MG63 (cell line): ENCODE results near the gene SLC35B2. TPM values are rescaled to one million over a fixed set of nuclear protein-coding genes. Genes with fewer than 3 reads are reported as not detected.

Experiments
- DNase-seq: peaks from one replicate; pipeline ENCODE4 v3.0.0-alpha.2; 2020
- H3K27me3 ChIP-seq: fragments of 250-450 bp; sonication (Bioruptor Pico); 2 replicates; pipeline ENCODE4 v1.5.1; 2020; ENCODE audit warnings: mild to moderate bottlenecking, moderate library complexity
- H3K36me3 ChIP-seq: fragments of 250-450 bp; sonication (Bioruptor Pico); 2 replicates; pipeline ENCODE4 v1.5.1; 2020; ENCODE audit warnings: mild to moderate bottlenecking, moderate library complexity
- H3K4me3 ChIP-seq: fragments of 250-450 bp; sonication (Bioruptor Pico); 2 replicates; pipeline ENCODE4 v1.5.1; 2020; ENCODE audit warnings: mild to moderate bottlenecking, moderate library complexity
- H3K9me3 ChIP-seq: fragments of 250-450 bp; sonication (Bioruptor Pico); 2 replicates; pipeline ENCODE4 v1.5.1; 2020; ENCODE audit warnings: mild to moderate bottlenecking, moderate library complexity
- total RNA-seq: library from RNA; depleted of rRNA; stranded (reverse); fragments of >200 nt; shearing (Covaris generic); gene quantifications from 2 replicates; pipeline ENCODE4 v1.2.3, GENCODE V29; 2014; ENCODE audit warnings: low replicate concordance

SLC35B2 gene
- total RNA-seq, 1 experiment from 2014 or later, result 631 TPM

GRCh38 chr6:44250718-44251123 lies 6.6 kb downstream of the SLC35B2 start:
- Histone ChIP-seq H3K9me3 (no peaks in the 10 kb centered on the region), H3K27me3 (no peaks in the 10 kb centered on the region), H3K4me3 (peak overlapping the region; percentile 3), H3K36me3 (peaks cover 88% of the 10 kb centered on the region)
- no peak for DNase-seq

GRCh38 chr6:44250067-44250717 lies 7.1 kb downstream of the SLC35B2 start:
- peak overlapping the region; percentile 100 for H3K4me3 ChIP-seq
- DNase-seq, result no peak
- H3K36me3 ChIP-seq, result peaks cover 83% of the 10 kb centered on the region
- no peaks in the 10 kb centered on the region for H3K27me3 ChIP-seq
- no peaks in the 10 kb centered on the region for H3K9me3 ChIP-seq

- no peaks in the 10 kb centered on the region for H3K27me3 ChIP-seq
- H3K36me3 ChIP-seq, result peaks cover 73% of the 10 kb centered on the region
- no peaks in the 10 kb centered on the region for H3K9me3 ChIP-seq
- H3K4me3 ChIP-seq, result peak overlapping the region; percentile 100
- DNase-seq, result no peak
These were observed 8.1 kb downstream of the SLC35B2 start for GRCh38 chr6:44249082-44249748.

- peaks cover 67% of the 10 kb centered on the region for H3K36me3 ChIP-seq
- no peak for DNase-seq
- H3K4me3 ChIP-seq, result peak overlapping the region; percentile 100
- H3K9me3 ChIP-seq, result no peaks in the 10 kb centered on the region
- no peaks in the 10 kb centered on the region for H3K27me3 ChIP-seq
These were observed 8.7 kb downstream of the SLC35B2 start for GRCh38 chr6:44248579-44248978.

- H3K4me3 ChIP-seq, result peak overlapping the region; percentile 100
- H3K9me3 ChIP-seq, result no peaks in the 10 kb centered on the region
- no peaks in the 10 kb centered on the region for H3K27me3 ChIP-seq
- peak; percentile 96 for DNase-seq
- peaks cover 57% of the 10 kb centered on the region for H3K36me3 ChIP-seq
These were observed 9.7 kb downstream of the SLC35B2 start for GRCh38 chr6:44247338-44248302.

- Histone ChIP-seq H3K27me3 (no peaks in the 10 kb centered on the region), H3K36me3 (peaks cover 49% of the 10 kb centered on the region), H3K4me3 (peak within 1 kb of the TSS; percentile 100), H3K9me3 (no peaks in the 10 kb centered on the region)
- DNase-seq, result peak; percentile 100
These were observed 10.5 kb downstream of the SLC35B2 start, which contains the start of gene HSP90AB1 for GRCh38 chr6:44246663-44247337. Gene HSP90AB1 (plus strand): TSS chr6:44247101. CDS start chr6:44248630, 1,529 bp downstream.

GRCh38 chr6:44245912-44246662 lies 11.2 kb downstream of the SLC35B2 start:
- Histone ChIP-seq H3K9me3 (no peaks in the 10 kb centered on the region), H3K27me3 (no peaks in the 10 kb centered on the region), H3K36me3 (peaks cover 42% of the 10 kb centered on the region), H3K4me3 (peak overlapping the region; percentile 100)
- DNase-seq, result peak; percentile 100

- peaks cover 35% of the 10 kb centered on the region for H3K36me3 ChIP-seq
- no peaks in the 10 kb centered on the region for H3K27me3 ChIP-seq
- DNase-seq, result no peak
- peak overlapping the region; percentile 100 for H3K4me3 ChIP-seq
- no peaks in the 10 kb centered on the region for H3K9me3 ChIP-seq
These were observed 11.9 kb downstream of the SLC35B2 start for GRCh38 chr6:44245391-44245911.

GRCh38 chr6:44243345-44243744 lies 14.0 kb downstream of the SLC35B2 start:
- DNase-seq, result no peak

GRCh38 chr6:44238687-44239350 lies 18.5 kb downstream of the SLC35B2 start:
- H3K9me3 ChIP-seq, result no peaks in the 10 kb centered on the region
- no peaks in the 10 kb centered on the region for H3K27me3 ChIP-seq
- no peak overlapping the region for H3K4me3 ChIP-seq
- peaks cover 19% of the 10 kb centered on the region for H3K36me3 ChIP-seq
- no peak for DNase-seq

More at GRCh38 chr6:44243345-44243744, 14.0 kb downstream of the SLC35B2 start:
- H3K4me3 ChIP-seq, result no peak overlapping the region
- H3K36me3 ChIP-seq, result peaks cover 14% of the 10 kb centered on the region
- no peaks in the 10 kb centered on the region for H3K9me3 ChIP-seq
- H3K27me3 ChIP-seq, result no peaks in the 10 kb centered on the region

GRCh38 chr6:44237813-44238433 lies 19.4 kb downstream of the SLC35B2 start:
- peak; percentile 97 for DNase-seq
- no peaks in the 10 kb centered on the region for H3K9me3 ChIP-seq
- H3K27me3 ChIP-seq, result no peaks in the 10 kb centered on the region
- H3K36me3 ChIP-seq, result peaks cover 28% of the 10 kb centered on the region
- H3K4me3 ChIP-seq, result peak overlapping the region; percentile 47

- Histone ChIP-seq H3K36me3 (peaks cover 35% of the 10 kb centered on the region), H3K9me3 (no peaks in the 10 kb centered on the region), H3K4me3 (peak overlapping the region; percentile 47), H3K27me3 (no peaks in the 10 kb centered on the region)
- peak; percentile 100 for DNase-seq
These were observed 20.1 kb downstream of the SLC35B2 start for GRCh38 chr6:44237021-44237812.

GRCh38 chr6:44235891-44236516 lies 21.3 kb downstream of the SLC35B2 start:
- peaks cover 47% of the 10 kb centered on the region for H3K36me3 ChIP-seq
- no peak overlapping the region for H3K4me3 ChIP-seq
- H3K27me3 ChIP-seq, result no peaks in the 10 kb centered on the region
- no peak for DNase-seq
- no peaks in the 10 kb centered on the region for H3K9me3 ChIP-seq

GRCh38 chr6:44235269-44235668 lies 22.1 kb downstream of the SLC35B2 start:
- DNase-seq, result no peak
- Histone ChIP-seq H3K4me3 (no peak overlapping the region), H3K9me3 (no peaks in the 10 kb centered on the region), H3K36me3 (peaks cover 55% of the 10 kb centered on the region), H3K27me3 (no peaks in the 10 kb centered on the region)
